GM18858 (cell line): Measurements from ENCODE around the gene CXCL14.

Experiments
- ATAC-seq: cut with Tn5 transposase; IDR thresholded peaks from one replicate; pipeline ENCODE4 v1.9.1; 2021; ENCODE audit not compliant: unreplicated experiment

The CXCL14 gene

DNA sequence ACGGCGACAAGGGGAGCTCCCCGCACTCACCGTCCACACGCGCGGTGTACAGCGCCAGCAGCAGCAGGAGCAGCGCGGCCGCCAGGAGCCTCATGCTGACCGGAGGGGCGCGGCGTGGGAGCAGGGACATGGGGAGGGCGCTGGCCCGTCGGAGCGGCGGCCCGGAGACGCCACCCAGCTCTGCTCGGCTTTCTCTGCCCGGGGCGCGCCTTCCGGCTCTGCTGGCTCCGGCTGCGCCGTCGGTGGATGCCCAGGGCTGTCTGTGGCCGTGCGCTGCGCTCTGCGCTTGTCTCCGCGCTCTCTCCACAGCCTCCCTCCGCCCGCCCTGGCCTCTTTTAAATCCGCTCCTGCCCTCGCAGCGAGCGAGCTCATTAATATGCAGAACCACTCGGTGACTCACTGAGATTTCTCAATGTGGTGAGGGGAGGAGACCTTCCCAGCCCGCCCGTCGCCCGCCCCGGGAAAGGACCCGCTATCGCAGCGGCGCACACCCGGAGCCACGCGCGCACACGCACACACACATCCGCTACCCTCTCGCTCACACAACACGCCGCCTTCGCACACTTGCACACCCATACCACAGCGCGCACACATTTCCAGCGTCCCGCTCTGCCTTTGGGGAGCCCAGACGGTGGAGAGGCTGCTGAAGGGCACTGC lies at the start of gene CXCL14:
Gene CXCL14, minus strand, starts transcription at position 307 of the 657 bp plus-strand sequence. Its CDS starts 213 bp downstream, at position 94.
- no peak for ATAC-seq

DNA sequence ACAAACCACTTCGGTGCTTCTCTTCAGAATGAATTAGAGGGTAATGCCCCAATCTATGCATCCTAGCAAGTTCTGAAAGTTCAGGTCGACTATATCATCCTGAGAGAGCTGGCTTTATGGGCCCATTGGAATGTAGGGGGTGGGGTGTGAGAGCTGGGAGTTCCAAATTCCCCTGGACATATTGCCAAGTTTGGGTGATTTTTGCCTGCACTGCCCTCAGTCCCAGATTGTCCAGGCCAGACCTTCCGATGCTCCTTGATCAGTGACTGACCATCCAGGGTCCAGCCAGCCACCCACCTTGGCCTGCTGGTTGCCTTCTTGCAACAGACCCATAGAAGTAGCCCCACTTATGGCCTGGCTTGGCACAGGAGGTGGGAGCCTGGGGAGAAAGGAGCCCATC lies 47.8 kb upstream of the CXCL14 start:
- no peak for ATAC-seq

- no peak for ATAC-seq
These were observed 47.2 kb upstream of the CXCL14 start for GRCh38 chr5:135625961-135626360.

GRCh38 chr5:135625486-135625885 lies 46.7 kb upstream of the CXCL14 start:
- ATAC-seq: no peak

- ATAC-seq: no peak
These were observed 46.3 kb upstream of the CXCL14 start for GRCh38 chr5:135625061-135625460.

DNA sequence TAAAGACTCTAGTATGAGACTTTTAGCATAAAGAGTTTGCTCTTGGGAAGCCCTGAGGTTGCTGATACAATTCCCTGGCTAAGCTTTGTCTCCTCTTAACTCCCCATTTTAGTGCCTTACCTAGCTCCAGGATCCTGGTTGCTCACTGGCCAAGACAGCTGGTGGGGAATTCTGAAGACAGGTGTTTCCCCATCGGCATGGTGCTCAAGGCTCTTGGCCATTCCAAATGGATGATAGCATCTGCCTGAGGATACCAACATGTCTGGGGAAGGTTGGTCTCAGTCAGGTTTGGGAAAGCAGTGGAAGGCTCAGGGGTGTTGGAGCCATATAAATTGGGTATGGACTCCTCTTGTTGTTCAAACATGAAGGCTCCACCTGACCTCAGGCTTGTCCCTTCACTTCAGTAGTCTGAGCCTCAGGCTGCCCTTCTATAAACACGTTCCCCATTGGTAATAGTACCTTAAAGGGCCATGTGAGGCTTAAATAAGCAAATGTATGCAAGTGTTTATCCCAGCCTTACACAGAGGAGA lies 44.5 kb upstream of the CXCL14 start:
- ATAC-seq: no peak

DNA sequence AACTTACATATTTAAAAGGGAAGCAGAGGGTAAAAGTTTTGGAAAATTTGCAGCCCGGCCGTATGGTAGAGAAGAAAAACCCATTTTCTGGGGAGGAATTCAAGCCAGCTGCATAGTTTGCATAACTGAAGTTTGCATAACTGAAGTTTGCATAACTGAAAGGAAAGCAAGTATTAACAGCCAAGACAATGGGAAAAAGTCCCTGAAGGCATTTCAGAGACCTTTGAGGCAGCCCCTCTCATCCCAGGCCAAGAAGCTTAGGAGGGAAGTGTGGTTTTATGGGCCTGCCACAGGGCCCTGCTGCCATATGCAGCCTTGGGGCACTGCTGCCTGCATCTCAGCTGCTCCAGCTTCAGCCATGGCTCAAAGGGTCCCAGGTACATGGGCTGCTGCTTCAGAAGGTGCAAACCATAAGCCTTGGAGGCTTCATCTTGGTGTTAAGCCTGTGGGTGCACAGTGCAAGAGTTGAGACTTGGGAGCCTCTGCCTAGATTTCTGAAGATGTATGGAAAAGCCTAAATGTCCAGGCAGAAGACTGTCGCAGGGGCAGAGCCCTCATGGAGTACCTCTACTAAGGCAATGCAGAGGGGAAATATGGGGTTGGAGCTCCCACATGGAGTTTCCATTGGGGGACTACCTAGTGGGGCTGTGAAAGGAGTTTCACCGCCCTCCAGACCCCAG lies 36.9 kb upstream of the CXCL14 start:
- no peak for ATAC-seq

GRCh38 chr5:135615171-135615570 lies 36.4 kb upstream of the CXCL14 start:
- ATAC-seq: no peak

DNA sequence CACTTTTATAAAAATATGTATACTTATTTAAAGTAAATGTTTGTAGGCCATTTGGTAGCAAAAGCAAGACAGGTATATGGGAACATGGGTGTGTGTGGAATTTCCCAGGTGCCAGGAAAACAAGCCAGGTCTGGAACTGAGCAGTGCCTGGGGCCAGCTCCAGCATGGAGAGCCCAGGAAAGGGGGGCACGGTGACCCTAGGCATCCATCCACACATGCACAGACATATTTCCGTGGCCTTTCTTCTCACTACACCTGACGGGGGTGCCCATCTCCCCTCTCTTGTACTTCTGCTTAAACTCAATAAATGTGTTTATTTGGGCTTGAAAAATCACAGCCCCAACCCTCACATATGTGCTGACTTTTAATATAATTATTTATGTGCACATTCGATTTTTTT lies 31.2 kb upstream of the CXCL14 start:
- ATAC-seq: no peak

- ATAC-seq: no peak
These were observed 30.1 kb upstream of the CXCL14 start for GRCh38 chr5:135608761-135609443.

DNA sequence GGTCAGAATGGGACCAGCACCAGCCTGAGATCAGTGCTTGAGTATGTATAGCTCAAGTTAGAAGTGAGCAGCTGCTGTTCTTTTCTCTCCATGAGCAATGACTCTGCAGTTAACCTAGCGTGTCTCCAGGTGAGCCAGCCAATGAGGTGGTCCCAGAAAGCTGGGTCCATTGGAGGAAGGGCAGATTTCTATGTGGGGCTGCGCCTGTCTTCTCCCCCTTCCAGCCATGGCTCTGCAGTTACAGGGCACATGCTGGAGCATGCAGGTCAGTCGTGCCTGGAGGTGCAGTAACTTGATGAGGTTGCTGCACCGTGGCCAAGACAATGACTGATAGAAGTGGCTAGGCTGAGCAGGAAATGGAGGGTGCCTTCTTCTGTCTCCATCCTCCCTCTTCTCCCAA lies 29.6 kb upstream of the CXCL14 start:
- no peak for ATAC-seq

DNA sequence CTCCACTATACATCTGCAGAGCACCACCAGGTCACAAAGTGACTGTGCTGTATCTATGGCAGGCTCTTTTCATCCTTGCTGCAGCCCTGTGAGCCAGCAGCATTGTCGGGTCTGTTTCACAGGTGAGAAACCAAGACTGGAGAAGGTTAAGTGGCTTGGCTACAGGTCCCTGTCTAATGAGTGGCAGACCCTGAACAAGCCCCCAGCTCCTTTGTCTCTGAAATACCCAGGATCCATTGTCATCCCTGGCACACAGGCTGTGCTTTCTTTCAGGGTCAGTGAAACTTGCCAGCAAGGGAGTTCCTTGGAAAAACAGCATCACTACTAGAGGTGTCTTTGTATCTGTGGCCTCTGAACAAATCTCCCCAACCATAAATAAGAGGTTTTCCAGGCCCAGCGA lies 27.6 kb upstream of the CXCL14 start:
- no peak for ATAC-seq

DNA sequence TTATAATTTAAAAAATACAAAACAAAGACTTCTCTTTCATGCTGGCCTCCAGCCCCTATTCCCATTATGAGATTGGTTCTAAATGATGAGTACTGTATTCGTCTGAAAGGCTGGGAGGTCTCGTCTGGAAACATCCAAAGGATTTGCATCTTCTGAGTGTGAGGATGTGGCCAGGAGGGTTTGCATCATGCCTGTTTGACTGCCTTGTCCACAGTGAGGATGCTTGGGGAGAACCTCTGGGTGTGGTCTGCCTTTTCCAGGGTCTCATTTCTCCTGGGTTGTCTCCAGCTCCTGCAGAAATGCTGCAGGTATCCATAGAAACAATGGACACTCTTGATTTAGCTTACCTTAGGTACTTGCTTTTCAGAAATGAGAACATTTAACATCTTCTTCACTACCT lies 26.4 kb upstream of the CXCL14 start:
- no peak for ATAC-seq

- ATAC-seq: no peak
These were observed 25.3 kb upstream of the CXCL14 start for GRCh38 chr5:135604056-135604455.

DNA sequence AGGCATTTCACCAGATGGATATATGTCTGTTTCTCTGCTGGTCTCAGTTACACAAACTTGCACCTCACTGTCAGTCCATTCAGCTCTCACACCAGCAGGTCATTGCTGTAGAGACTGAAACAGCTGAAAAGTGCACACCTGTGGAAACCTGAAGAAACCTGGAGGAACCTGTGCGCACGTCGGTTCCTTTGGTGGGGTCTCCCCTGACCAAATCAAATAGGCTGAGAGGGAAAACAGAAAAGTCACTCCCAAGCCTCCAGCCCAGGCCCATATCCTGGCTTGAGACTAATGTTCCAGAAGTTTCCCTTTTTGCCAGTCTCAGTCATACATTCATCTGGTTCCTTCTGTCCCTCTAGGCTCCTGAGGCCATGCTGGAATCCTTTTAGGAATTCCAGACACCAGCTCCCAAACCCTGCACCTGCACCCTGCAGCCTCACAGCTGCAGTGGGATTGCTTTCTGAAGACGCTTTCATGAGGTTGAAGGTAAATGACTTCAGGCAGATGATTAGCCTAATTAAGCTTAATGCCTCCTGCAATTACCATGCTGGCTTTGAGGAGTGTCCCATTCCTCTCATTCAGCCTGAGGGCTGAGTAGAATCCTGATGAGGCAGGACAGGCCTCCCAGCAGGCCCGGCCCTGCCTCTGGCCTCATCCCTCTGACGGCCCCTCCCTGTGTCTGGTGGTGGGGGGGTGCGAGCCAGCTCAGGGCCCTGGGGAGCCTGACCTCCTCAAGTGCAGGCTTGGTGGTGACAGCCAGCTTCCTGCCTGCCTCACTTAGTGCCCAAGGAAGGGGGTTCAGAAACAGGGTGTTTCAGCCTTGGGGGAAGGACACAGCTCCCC lies 24.3 kb upstream of the CXCL14 start:
- ATAC-seq: no peak

- no peak for ATAC-seq
These were observed 22.7 kb upstream of the CXCL14 start for GRCh38 chr5:135601466-135601865.

DNA sequence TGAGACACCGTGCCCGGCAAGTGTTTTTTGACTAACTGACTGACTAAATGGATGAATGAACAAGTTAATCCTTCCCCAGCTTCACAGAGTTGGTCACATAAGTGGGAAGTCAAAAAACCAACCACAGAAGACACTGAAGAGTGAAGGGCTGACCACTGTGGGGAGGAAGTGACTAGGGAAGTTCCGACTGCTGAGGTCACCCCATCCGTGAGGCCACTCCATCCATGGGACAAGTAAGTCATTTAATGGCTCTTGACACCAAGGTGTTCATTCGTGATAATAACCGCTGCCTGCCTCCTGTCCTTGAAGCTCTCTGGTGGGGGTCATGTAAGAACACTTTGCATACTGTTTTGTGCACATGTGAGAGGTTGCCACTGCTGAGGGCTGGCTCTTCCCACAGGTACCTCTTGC lies 22.2 kb upstream of the CXCL14 start:
- ATAC-seq: no peak

DNA sequence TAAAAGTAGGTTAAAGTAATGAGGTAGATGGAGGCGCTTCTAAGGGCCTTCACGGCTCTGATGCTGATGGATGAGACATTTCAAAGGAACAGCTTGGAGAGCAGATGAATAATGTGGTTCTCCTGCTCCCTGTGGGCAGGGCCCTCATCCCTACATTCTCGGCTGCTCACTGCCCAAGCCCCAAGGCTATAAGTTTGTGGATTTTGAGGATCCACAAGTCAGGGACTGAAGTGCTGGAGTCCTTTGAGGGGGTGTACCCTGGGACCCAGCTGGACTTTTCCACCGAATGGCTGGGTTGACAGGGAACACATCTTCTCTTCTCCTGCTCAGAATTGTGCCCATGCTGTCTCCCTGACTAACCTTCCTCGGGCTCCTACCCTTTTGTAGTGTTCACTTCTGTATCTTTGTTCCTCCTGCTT lies 21.4 kb upstream of the CXCL14 start:
- ATAC-seq: no peak

DNA sequence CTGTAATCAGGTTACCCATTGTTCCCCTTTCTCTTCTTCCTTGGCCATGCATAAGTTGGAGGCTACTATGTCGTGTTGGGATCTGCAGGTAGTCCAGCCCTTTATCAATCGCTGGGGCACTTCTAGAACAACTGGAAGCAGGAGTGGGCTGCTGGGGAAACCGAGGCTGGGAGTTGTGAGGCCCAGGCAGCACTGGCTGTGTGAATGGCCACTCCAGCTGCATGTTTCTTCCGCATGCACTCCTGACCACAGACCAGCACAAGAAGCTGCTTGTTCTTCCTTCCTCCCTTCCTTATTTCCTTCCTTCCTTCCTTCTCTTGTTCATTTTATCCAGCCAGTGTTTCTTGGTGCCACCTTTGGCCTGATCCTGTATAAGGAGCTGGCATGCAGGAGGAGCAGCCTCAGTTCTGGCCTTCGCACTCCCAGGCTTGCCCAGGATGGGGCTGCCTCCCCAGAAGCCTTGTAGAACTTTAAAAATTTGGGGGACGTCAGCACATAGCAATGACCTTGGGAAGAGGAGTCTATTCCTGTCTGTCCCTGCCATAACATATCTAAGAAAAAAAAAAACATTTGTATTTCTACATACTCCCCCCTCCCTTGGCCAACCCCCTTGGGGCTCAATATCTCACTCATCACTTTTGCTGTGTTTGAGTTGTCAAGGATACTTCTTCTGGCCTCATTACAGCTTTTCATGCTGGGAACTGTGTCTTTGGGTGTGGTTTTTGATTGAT lies 20.8 kb upstream of the CXCL14 start:
- ATAC-seq: no peak

DNA sequence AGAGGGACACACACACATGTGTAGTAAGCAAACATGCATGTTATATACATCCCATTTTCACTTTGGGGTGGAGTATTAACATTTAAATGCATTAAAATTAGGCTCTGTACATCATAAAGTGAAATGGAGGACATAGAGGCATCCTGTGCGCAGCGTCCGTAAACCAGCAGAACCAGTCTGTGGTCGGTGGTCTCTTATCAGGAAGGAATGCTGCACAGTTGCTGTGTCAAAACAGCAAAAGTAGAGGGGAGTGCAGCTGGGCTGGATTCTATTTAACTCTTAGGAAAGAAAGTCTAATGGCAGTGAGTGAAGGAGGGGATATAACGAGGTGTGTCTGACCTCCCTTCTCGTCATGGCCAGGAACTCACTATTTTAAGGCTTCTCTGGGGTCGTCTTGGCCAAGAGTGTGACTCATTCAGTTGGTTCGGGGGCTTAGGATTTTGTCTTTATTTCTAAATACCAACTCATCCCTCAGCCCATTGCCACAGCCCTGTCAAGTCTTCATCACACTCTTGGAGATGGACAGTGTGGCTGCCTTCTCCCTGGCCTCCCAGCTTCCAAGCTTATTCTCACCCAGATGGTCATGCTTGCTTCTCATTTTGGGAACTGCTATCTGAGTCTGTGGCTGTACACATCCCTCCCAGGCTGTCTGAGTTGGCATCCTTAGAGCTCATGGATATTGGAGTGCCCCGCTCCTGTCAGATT lies 20.1 kb upstream of the CXCL14 start:
- no peak for ATAC-seq
